ENCODE measurements around the gene CEP85.
"Not testable (repeated sequence)": the region's sequence is repeated elsewhere in the genome, so short reads cannot be mapped to it uniquely, and the experiment has no call there.

Gene CEP85

GRCh38 chr1:26220199-26220912 lies 13.6 kb upstream of the CEP85 start:
- in situ Hi-C loops (cut with MboI; ENCODE audit: low sequenced_read_pairs), result no loop called here

GRCh38 chr1:26221094-26221493 lies 12.9 kb upstream of the CEP85 start:
- in situ Hi-C loops (cut with MboI; ENCODE audit: low sequenced_read_pairs), result no loop called here

GRCh38 chr1:26224606-26225005 lies 9.4 kb upstream of the CEP85 start:
- in situ Hi-C loops (cut with MboI; ENCODE audit: low sequenced_read_pairs), result no loop called here

- in situ Hi-C loops (cut with MboI; ENCODE audit: low sequenced_read_pairs), result no loop called here
Measured at GRCh38 chr1:26225033-26225831, 8.8 kb upstream of the CEP85 start.

GRCh38 chr1:26230682-26231081 lies 3.3 kb upstream of the CEP85 start:
- in situ Hi-C loops (cut with MboI; ENCODE audit: low sequenced_read_pairs), result not testable (repeated sequence)

- in situ Hi-C loops (cut with MboI; ENCODE audit: low sequenced_read_pairs), result no loop called here
Measured at GRCh38 chr1:26234644-26235370, 807 bp downstream of the CEP85 start.

- in situ Hi-C loops (cut with MboI; ENCODE audit: low sequenced_read_pairs), result no loop called here
Measured at GRCh38 chr1:26237230-26237966, 3.4 kb downstream of the CEP85 start.

- in situ Hi-C loops (cut with MboI; ENCODE audit: low sequenced_read_pairs), result no loop called here
Measured at GRCh38 chr1:26239936-26240335, 5.9 kb downstream of the CEP85 start.

GRCh38 chr1:26252718-26253117 lies 18.7 kb downstream of the CEP85 start:
- in situ Hi-C loops (cut with MboI; ENCODE audit: low sequenced_read_pairs), result no loop called here

GRCh38 chr1:26254404-26254803 lies 20.4 kb downstream of the CEP85 start:
- in situ Hi-C loops (cut with MboI; ENCODE audit: low sequenced_read_pairs), result no loop called here

- in situ Hi-C loops (cut with MboI; ENCODE audit: low sequenced_read_pairs), result no loop called here
Measured at GRCh38 chr1:26257222-26257621, 23.2 kb downstream of the CEP85 start.

GRCh38 chr1:26259005-26259404 lies 25.0 kb downstream of the CEP85 start:
- in situ Hi-C loops (cut with MboI; ENCODE audit: low sequenced_read_pairs), result no loop called here

- in situ Hi-C loops (cut with MboI; ENCODE audit: low sequenced_read_pairs), result no loop called here
Measured at GRCh38 chr1:26259578-26259977, 25.6 kb downstream of the CEP85 start.

GRCh38 chr1:26263212-26263611 lies 29.2 kb downstream of the CEP85 start:
- in situ Hi-C loops (cut with MboI; ENCODE audit: low sequenced_read_pairs), result no loop called here

GRCh38 chr1:26265405-26265804 lies 31.4 kb downstream of the CEP85 start:
- in situ Hi-C loops (cut with MboI; ENCODE audit: low sequenced_read_pairs), result no loop called here

GRCh38 chr1:26268290-26269197 lies 34.5 kb downstream of the CEP85 start:
- in situ Hi-C loops (cut with MboI; ENCODE audit: low sequenced_read_pairs), result no loop called here

- in situ Hi-C loops (cut with MboI; ENCODE audit: low sequenced_read_pairs), result no loop called here
Measured at GRCh38 chr1:26269198-26269550, 35.2 kb downstream of the CEP85 start.

- in situ Hi-C loops (cut with MboI; ENCODE audit: low sequenced_read_pairs), result no loop called here
Measured at GRCh38 chr1:26274801-26275425, 40.9 kb downstream of the CEP85 start.

- in situ Hi-C loops (cut with MboI; ENCODE audit: low sequenced_read_pairs), result no loop called here
Measured at GRCh38 chr1:26275580-26276431, 41.8 kb downstream of the CEP85 start.

Data from HL-60/S4 treated with retinoic acid at 250 ng/mL for 4 days and 3 days (cell line).